Middle frontal gyrus (tissue), 1 donor: ENCODE data around the gene GHRL.
"Not testable (repeated sequence)": the region's sequence is repeated elsewhere in the genome, so short reads cannot be mapped to it uniquely, and the experiment has no call there.

Experiments
- DNase-seq: peaks from one replicate; pipeline ENCODE4 v3.0.0-alpha.2; 2015; ENCODE audit warnings: low spot score; ENCODE audit errors: extremely low spot score

GHRL gene

GRCh38 chr3:10274601-10275000 is 18.1 kb downstream of the GHRL start:
- DNase-seq: no peak

- DNase-seq: no peak
Observed at GRCh38 chr3:10273702-10274305, 18.9 kb downstream of the GHRL start.

- no peak for DNase-seq
Observed at GRCh38 chr3:10272977-10273376, 19.8 kb downstream of the GHRL start.

- not testable (repeated sequence) for DNase-seq
Observed at GRCh38 chr3:10272476-10272875, 20.3 kb downstream of the GHRL start.

- no peak for DNase-seq
Observed at GRCh38 chr3:10269443-10269842, 23.3 kb downstream of the GHRL start.

- no peak for DNase-seq
Observed at GRCh38 chr3:10268930-10269329, 23.8 kb downstream of the GHRL start.

GRCh38 chr3:10268116-10268515 is 24.6 kb downstream of the GHRL start:
- DNase-seq: no peak

- DNase-seq: not testable (repeated sequence)
Observed at GRCh38 chr3:10266936-10267335, 25.8 kb downstream of the GHRL start.

GRCh38 chr3:10265833-10266232 is 26.9 kb downstream of the GHRL start:
- no peak for DNase-seq

GRCh38 chr3:10263646-10264363 is 28.9 kb downstream of the GHRL start:
- no peak for DNase-seq

GRCh38 chr3:10262027-10262426 is 30.7 kb downstream of the GHRL start:
- DNase-seq: no peak

- no peak for DNase-seq
Observed at GRCh38 chr3:10260211-10260701, 32.5 kb downstream of the GHRL start.

GRCh38 chr3:10259798-10260197 is 32.9 kb downstream of the GHRL start:
- DNase-seq: no peak

GRCh38 chr3:10259036-10259435 is 33.7 kb downstream of the GHRL start:
- DNase-seq: no peak

- DNase-seq: no peak
Observed at GRCh38 chr3:10255835-10256234, 36.9 kb downstream of the GHRL start.

- DNase-seq: no peak
Observed at GRCh38 chr3:10253731-10254130, 39.0 kb downstream of the GHRL start.

GRCh38 chr3:10251006-10251405 is 41.7 kb downstream of the GHRL start:
- no peak for DNase-seq

GRCh38 chr3:10249833-10250232 is 42.9 kb downstream of the GHRL start:
- DNase-seq: no peak

- no peak for DNase-seq
Observed at GRCh38 chr3:10248984-10249748, 43.6 kb downstream of the GHRL start.

- peak; percentile 86 for DNase-seq
Observed at GRCh38 chr3:10248184-10248983, 44.4 kb downstream of the GHRL start, which contains the start of gene TATDN2. TATDN2 (plus strand) TSS chr3:10248459; CDS start chr3:10249201, 742 bp downstream.

GRCh38 chr3:10247679-10248183 is 45.0 kb downstream of the GHRL start:
- DNase-seq: no peak
